ENCODE results near the gene SLC7A1.

The SLC7A1 gene

GRCh38 chr13:29526741-29527140 lies 68.7 kb downstream of the SLC7A1 start:
- no peak for DNase-seq

GRCh38 chr13:29525757-29526156 lies 69.7 kb downstream of the SLC7A1 start:
- DNase-seq, result no peak

- DNase-seq, result no peak
These were observed 70.8 kb downstream of the SLC7A1 start for GRCh38 chr13:29524641-29525040.

DNA sequence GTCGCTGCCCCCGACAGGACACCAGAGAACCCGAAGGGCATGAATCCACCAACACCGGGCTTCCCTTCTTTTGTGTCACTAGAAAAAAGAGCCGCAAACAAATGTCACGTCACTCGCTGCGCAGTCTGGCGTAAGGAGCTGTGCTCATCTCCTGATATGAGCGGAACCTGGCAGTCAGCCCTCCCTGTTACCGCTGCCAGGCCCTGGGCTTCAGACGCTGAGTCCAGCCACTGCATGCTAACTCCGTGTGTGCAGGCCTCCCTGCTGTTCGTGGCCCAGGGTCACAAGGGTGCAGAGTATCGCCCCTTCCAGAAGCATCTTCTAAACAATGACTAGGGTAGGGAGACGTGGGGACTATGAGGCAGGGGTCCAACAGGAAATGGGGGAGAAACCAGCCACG lies 71.3 kb downstream of the SLC7A1 start:
- DNase-seq, result no peak

- DNase-seq, result no peak
These were observed 72.1 kb downstream of the SLC7A1 start for GRCh38 chr13:29523199-29523961.

DNA sequence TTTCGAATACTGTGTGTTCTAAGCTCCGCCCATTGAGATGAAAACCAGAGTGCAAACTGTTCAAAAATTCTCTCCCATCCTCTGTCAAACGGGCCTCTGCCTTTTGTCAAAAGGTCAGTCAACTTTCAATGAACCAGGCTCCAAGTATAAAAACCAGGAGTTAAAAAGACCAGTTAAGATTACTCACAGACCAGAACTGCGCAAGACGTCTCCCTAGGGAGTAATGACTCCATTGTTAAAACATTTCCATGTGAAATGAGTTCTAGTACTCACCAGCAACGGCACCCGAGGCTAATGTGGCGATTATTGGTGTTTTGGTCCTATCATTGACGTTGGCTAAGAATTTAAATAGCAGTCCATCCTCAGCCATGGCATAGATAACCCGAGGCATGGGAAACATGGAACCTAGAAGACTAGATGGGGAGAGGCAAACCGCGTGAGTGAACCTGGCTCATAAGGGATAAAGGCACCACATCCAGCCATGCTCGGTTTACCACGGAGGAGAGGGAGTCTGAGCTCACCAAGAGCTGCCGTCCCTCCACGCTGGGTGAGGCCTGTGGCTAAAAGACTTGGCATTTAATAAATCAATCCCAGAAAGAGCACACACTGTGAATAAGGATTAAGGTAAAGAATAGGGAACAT lies 73.3 kb downstream of the SLC7A1 start:
- DNase-seq, result no peak

DNA sequence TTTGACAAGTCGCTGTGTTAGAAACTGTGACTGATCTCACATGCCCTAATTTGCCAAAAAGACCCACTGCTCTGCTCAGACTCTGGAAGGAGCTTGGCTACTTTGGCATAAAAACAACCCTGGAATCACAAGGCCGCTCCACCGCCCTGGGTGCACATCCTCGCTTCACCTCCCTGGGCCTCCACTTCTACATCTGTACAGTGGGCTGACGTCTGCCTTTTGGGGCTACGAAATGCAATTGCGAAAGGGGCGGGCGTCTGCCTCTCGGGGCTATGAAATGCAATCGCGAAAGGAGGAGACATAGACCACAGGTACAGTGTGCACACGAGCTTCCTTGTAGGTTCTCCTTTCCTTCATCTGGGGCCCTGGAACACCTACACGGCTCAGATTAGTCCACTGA lies 74.2 kb downstream of the SLC7A1 start:
- no peak for DNase-seq

DNA sequence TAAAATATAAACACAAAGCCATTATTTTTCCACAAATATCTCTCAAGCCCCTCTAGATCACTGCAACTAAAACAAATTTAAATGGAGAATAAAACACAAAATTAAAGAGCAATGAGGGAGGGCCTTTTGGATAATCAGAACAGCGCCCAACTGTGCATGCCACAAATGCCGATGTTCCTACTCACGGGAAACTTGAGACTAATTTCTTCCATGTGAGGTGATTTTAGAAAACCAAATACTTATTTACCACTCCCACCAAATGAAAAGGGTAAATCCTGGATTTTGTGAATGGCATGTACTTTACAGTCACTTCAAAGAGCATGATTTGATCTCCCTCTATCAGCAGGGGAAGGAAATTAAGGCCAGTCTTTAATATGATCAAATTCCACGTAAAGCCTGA lies 74.8 kb downstream of the SLC7A1 start:
- no peak for DNase-seq

DNA sequence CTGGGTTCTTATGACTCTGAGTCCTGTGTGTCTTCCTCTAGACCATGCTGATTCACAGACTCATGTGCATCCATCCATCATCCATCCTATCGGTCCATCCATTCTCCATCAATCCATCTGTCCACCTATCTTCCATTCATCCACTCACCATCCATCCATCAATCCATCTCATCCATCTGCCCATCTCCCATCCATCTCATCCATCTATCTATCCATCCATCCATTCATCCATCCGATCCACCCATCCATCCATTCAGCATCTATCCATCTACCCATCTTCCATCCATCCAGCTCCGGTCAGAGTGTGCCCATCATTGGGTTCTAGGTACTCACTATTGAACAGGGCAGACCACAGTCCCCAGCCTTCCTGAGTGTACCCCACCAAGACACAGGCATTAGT lies 75.6 kb downstream of the SLC7A1 start:
- DNase-seq, result no peak

DNA sequence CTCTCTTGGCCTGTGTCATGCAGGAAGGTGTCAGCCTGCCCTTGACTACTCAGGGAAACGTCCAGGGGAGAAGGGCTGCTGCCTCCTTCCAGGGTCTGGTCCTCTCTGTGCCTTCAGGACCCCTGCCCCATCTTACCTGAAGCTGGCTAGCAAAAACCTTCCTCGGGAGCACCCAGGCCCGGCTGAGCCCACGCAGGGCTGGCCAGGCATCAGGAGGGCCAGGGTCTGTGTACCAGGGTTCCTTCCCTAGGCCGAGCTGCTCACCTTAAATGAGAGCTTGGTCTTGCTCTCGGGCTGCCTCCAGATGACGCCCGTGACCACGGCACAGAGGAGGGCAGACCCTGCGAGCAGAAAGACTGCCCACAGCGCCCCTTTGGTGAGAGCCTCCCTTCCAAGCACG lies 78.6 kb downstream of the SLC7A1 start:
- no peak for DNase-seq

- DNase-seq, result no peak
These were observed 79.5 kb downstream of the SLC7A1 start for GRCh38 chr13:29516012-29516411.

DNA sequence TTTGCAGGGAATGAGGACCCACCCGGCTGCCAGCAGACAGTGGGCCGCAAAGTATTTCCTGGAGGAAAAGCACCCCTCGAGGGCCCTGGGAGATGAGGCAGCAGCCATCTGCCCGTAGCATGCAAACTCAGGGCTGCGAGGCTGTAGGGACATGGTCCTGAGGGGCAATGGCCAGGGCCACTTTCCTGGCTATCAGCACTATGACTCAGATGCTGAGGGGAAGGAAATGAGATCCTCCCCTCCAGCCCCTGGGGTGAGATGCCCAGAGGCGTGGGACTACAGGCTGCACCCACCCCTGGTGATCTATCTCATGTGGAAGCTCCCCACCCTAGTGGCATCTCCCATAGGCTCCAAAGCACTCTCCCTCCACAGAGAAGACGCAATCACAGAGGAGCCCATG lies 80.1 kb downstream of the SLC7A1 start:
- DNase-seq, result no peak

GRCh38 chr13:29514720-29515310 lies 80.7 kb downstream of the SLC7A1 start:
- DNase-seq, result no peak

- no peak for DNase-seq
These were observed 81.3 kb downstream of the SLC7A1 start for GRCh38 chr13:29513981-29514719.

- DNase-seq, result peak; percentile 42
These were observed 82.2 kb downstream of the SLC7A1 start for GRCh38 chr13:29513002-29513980.

DNA sequence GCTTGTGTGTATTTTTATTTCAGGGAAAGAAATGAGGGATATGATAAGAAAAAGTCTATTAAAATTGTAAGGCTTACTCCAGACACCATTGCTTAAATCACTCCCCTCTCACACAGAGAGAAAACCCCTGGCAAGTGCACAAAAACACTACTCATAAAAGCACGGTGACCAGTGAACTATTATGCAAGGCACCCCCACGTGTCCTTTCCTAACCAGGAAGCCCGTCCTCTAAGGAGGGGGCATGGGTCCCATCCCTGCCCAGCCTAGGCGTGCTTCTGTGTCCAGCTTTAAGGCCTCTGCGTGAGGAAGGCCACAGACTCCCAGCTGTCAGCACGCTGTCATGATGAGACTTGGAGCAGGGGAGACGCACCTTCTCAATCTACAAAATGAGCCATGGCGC lies 83.5 kb downstream of the SLC7A1 start:
- DNase-seq, result no peak

DNA sequence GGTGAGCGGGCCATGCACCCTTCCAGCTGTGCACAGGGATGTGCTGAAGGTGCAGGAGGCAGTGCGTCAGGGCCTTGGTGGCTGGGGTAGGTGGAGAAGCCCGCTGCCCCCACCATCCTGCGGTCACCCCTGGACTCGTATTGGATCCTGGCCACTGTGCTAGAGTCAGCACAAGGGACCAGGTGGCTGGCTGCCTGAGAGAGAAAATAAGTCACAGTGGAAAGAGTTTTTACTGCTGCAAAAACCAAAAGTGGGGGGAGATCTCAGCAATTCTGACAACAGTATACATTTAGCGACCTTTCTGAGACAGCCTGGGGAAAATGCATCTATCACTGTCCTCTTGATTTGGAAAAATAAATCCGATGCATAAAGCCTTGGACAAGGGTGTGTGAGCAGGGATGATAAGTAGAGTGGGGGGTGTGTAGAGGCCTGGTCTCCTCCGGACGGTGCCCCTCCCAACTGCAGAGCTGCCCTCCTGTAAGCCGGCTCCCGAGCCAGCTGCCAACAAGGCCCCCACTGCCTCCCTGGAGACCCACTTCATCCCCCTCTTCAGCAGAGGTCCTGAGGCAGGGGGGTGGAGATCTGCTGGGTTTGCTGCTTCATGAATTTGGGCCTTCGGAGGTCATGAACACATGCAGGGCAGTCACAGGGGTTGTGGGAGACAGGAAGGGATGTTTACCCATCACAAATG lies 84.2 kb downstream of the SLC7A1 start:
- no peak for DNase-seq

DNA sequence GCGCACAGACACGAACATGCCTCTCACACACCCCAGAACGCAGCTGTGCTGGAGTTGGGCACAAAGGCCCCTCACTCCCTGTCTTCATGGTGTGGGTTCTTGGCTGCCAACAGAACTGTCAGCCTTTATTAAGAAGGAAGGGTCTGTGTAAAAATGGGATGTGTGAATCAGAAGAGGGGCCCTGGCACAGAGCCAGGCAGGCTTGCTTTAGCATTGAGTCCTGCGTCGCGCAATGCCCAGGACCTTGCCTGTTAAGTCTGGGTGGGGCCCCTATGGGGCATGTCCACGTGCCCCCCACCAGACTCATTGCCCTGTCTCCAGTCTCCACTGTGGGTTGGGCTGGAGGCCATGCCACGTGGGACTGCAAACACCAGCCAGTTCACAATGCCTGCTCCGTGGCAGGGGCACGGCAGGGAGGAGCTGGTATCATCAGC lies 84.8 kb downstream of the SLC7A1 start:
- DNase-seq, result no peak

- DNase-seq, result no peak
These were observed 85.4 kb downstream of the SLC7A1 start for GRCh38 chr13:29509999-29510589.

DNA sequence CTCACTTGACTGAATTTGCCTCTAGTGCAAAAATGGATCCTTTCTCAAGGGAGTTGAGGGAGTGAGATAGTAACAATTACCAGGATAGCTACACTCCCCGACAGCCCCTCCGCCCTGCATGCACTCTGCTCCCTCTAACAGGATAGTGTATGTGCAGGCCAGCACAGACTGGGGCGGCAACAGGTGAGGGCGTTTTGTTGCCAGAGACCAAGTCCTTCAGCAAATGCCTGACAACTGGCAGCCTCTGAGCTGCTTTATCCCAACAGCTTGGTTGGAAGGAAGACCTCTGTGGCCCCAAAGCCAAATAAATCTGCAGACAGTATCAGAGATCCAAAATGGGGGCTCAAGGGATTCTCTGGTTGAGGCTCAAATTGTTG lies 86.6 kb downstream of the SLC7A1 start:
- DNase-seq, result no peak

DNA sequence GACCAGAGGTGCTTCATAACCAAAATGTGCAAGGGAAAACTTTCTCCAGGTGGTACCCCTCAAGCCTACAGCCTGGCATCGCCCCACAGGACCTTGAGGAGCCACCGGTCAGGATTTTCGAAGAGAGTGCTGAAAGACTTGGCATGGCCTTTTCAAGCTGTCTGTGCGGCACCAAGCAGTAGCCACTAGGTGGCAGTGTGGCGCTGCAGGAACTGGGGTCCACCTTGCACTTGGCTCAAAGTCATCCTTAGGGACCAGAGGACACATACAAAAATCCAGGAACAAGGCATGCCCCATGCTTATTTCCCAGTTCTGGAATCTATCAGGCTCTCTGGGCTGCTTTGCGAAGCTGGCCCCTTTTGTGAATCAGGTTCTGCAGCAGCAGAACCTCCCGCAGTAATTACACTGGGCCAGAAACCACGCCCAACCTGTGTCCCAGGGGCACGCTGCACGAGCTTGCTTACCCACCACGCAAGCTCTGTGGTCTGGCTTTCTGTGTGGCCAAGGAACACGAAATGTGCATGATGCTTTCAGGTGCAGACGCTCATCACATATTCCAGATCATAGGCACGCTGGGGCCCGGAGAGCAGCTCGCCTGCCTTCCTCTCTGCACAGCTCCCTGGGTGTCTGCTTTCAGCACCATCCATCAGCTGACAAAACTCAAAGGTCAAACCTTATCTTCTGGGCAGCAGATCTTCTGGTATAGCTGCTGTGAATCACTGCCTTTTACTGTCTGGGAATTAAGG lies 87.2 kb downstream of the SLC7A1 start:
- peak; percentile 28 for DNase-seq
